Right lobe of liver (tissue), 6 donors: ENCODE results near the gene CDC25B. TPM values are rescaled to one million over a fixed set of nuclear protein-coding genes. Genes with fewer than 3 reads are reported as not detected.

ENCODE experiments used
- ATAC-seq, 4 donors: fragments of 200-7000 bp; cut with Tn5 transposase; one replicate each; pipeline ENCODE4 v1.9.1; 2020; ENCODE audit warnings: mild to moderate bottlenecking in 4 of 4, moderate library complexity in 4 of 4
- DNase-seq, 3 donors: peaks; one replicate each; pipeline ENCODE4 v3.0.0-alpha.2; 2020
- H3K27ac ChIP-seq, 3 donors: fragments of 200-600 bp; one replicate each; pipeline ENCODE4 v1.8.0; 2022
- H3K27me3 ChIP-seq, 2 donors: fragments of 200-600 bp; one replicate each; pipeline ENCODE4 v1.8.0; 2022
- H3K36me3 ChIP-seq, 4 donors: fragments of 200-600 bp; sonication (generic) in 1 of 4; one replicate each; pipeline versions ENCODE4 v1.5.1 to v1.8.0; 2017 to 2022; ENCODE audit warnings: control low read depth in 1 of 4
- H3K4me1 ChIP-seq, 4 donors: fragments of 200-600 bp; sonication (generic) in 1 of 4; one replicate each; pipeline versions ENCODE4 v1.5.1 to v1.8.0; 2017 to 2022; ENCODE audit warnings: control low read depth in 1 of 4
- H3K4me3 ChIP-seq, 3 donors: fragments of 200-600 bp; one replicate each; pipeline ENCODE4 v1.8.0; 2022
- H3K9me3 ChIP-seq, 4 donors: fragments of 200-600 bp; sonication (generic) in 1 of 4; one replicate each; pipeline versions ENCODE4 v1.5.1 to v1.8.0; 2017 to 2022; ENCODE audit warnings: control low read depth in 1 of 4
- CTCF ChIP-seq, 4 donors: fragments of 200-600 bp in 3 of 4; fragments of 450-650 bp in 1 of 4; IDR thresholded peaks; one replicate each; pipeline versions ENCODE4 v1.5.1 to v1.8.0; 2016 to 2022; ENCODE audit warnings: antibody characterized with exemption in 4 of 4, mild to moderate bottlenecking in 2 of 4
- POLR2A ChIP-seq: fragments of 450-650 bp; IDR thresholded peaks from one replicate; pipeline ENCODE4 v1.6.1; 2017; ENCODE audit warnings: antibody characterized with exemption, mild to moderate bottlenecking
- WGBS: methylation state at CpG from one replicate; pipeline ENCODE4 v1.1.6; 2018; ENCODE audit warnings: low coverage, low lambda C conversion rate; ENCODE audit not compliant: insufficient coverage; ENCODE audit errors: missing lambda C conversion rate; 5-methylcytosine and 5-hydroxymethylcytosine counted together
- intact Hi-C, 2 donors: fragments of 100-400 bp; cut with DNase I; formaldehyde crosslinking; loops; one replicate each; pipeline versions ENCODE4 v1.11.2 to v1.14.1; 2022
- total RNA-seq, 6 experiments: library from RNA; depleted of rRNA in 2 of 6; stranded (reverse); fragments of >200 nt in 2 of 6; fragmentation: NEBNext Ultra II Directional in 3 of 6; extraction: Animal tissue kit (Norgen Biotek cat#: 25700) in 3 of 6; gene quantifications; one replicate each; pipeline versions ENCODE4 v1.1.0 to v1.2.4, GENCODE V29; 2016 to 2023
- donor health status: DM: no; HTN: yes; CAD: no.
- donor health status: DM: no; HTN: no; CAD: no.
- donor health status: DM: no; HTN: no; CAD: no.
- donor health status: DM: no; HTN: yes; CAD: no.
- donor health status: DM: no; HTN: yes; CAD: no.

Gene CDC25B
- total RNA-seq, 6 experiments from 2014 or later = 10.9 to 28.7 (median 16.5) TPM

GRCh38 chr20:3800256-3800877 lies 4.3 kb downstream of the CDC25B start:
- H3K27me3 ChIP-seq = no peaks in the 10 kb centered on the region
- 91% methylated on average over 4 of the region's 18 CpGs for WGBS
- no peak overlapping the region for H3K27ac ChIP-seq
- peak in 1 of 3 donors; percentile 47 for DNase-seq
- peaks cover 0 to 2% (median 0%) of the 10 kb centered on the region in 4 donors for H3K36me3 ChIP-seq
- H3K4me1 ChIP-seq = peaks cover 0 to 36% (median 19%) of the 10 kb centered on the region in 4 donors
- no peak for TF ChIP-seq POLR2A
- no peak for TF ChIP-seq CTCF (IDR thresholded peaks at IDR 0.05)
- intact Hi-C loops = no loop called here
- no peaks in the 10 kb centered on the region for H3K9me3 ChIP-seq
- no peak overlapping the region for H3K4me3 ChIP-seq
- ATAC-seq = no peak

DNA sequence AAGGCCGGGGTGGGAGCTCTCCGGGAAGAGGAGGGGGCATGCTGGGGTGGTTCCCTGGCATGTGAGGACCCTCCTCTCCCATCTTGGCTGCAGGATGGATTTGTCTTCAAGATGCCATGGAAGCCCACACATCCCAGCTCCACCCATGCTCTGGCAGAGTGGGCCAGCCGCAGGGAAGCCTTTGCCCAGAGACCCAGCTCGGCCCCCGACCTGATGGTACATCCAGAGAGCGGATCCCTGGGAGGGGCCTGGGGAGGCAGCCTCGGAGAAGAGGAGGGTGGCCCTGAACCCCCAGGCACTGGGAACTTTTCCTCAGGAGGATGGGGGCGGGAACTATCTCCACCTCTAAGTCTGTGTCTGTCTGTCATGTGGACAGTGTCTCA lies 4.8 kb downstream of the CDC25B start:
- DNase-seq = no peak
- Histone ChIP-seq H3K27ac (no peak overlapping the region), H3K36me3 (peaks cover 0 to 2% (median 0%) of the 10 kb centered on the region in 4 donors)

DNA sequence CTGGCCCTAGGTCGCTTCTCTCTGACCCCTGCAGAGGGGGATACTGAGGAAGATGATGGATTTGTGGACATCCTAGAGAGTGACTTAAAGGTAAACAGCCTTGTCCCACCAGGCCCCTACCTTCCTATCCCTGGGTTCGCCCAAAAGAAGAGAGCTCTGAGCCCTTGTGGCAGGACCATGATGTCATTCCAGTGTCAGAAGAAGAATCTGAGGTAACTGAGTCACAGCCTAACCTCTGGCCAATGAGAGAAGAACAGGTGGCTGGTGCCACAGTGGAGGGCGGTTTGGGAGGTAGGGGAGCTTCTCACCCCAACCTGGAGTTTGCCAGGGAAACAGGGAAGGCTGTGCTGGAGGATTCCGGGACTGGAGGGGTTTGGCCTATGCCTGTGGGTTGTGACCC lies 5.2 kb downstream of the CDC25B start:
- peaks cover 0 to 2% (median 0%) of the 10 kb centered on the region in 4 donors for H3K36me3 ChIP-seq
- no peak for TF ChIP-seq POLR2A
- no peak for TF ChIP-seq CTCF (IDR thresholded peaks at IDR 0.05)
- no peaks in the 10 kb centered on the region for H3K27me3 ChIP-seq
- DNase-seq (peak in 1 of 3 donors; percentile 11), ATAC-seq (no peak)
- 93% methylated on average over 2 of the region's 4 CpGs for WGBS
- intact Hi-C loops = no loop called here
- peaks cover 0 to 44% (median 19%) of the 10 kb centered on the region in 4 donors for H3K4me1 ChIP-seq
- no peaks in the 10 kb centered on the region for H3K9me3 ChIP-seq
- no peak overlapping the region for H3K4me3 ChIP-seq
- no peak overlapping the region for H3K27ac ChIP-seq

More for the DNA sequence above, 4.8 kb downstream of the CDC25B start:
- Histone ChIP-seq H3K27me3 (no peaks in the 10 kb centered on the region), H3K4me1 (peaks cover 0 to 40% (median 19%) of the 10 kb centered on the region in 4 donors), H3K9me3 (no peaks in the 10 kb centered on the region), H3K4me3 (no peak overlapping the region)
- no peak for TF ChIP-seq POLR2A
- TF ChIP-seq CTCF (IDR thresholded peaks at IDR 0.05) = no peak
- intact Hi-C loops = no loop called here
- no CpG with 5 or more reads among the region's 8 CpGs for WGBS
- no peak for ATAC-seq

DNA sequence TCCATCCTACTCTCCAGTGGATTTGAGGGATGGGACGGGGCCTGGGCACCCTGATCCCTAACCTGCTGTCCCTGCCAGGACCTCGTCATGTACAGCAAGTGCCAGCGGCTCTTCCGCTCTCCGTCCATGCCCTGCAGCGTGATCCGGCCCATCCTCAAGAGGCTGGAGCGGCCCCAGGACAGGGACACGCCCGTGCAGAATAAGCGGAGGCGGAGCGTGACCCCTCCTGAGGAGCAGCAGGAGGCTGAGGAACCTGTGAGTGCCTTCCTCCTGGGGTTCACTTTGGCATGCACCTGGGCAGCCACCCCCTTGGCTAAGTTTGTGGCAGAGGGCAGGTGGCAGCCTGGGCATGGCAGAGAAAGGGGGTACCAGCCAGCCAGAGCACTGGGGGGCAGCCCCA lies 5.7 kb downstream of the CDC25B start:
- Histone ChIP-seq H3K4me3 (no peak overlapping the region), H3K27me3 (no peaks in the 10 kb centered on the region), H3K27ac (peak overlapping the region in 2 of 3 donors; percentile 67 to 71), H3K9me3 (no peaks in the 10 kb centered on the region), H3K4me1 (peaks cover 0 to 44% (median 19%) of the 10 kb centered on the region in 4 donors), H3K36me3 (peaks cover 0 to 2% (median 0%) of the 10 kb centered on the region in 4 donors)
- WGBS = no CpG with 5 or more reads among the region's 13 CpGs
- no peak for ATAC-seq
- intact Hi-C loops = no loop called here
- DNase-seq = no peak
- TF ChIP-seq CTCF (IDR thresholded peaks at IDR 0.05) (no peak), POLR2A (no peak)
